T-helper 2 cell (primary cell): ENCODE measurements around the gene ANKRD30B.
"Not testable (repeated sequence)": the region's sequence is repeated elsewhere in the genome, so short reads cannot be mapped to it uniquely, and the experiment has no call there.

Source experiments
- DNase-seq, 5 experiments: peaks; one replicate each; pipeline versions ENCODE4 v3.0.0 to v3.0.0-alpha.2; 2012 to 2022

ANKRD30B gene

GRCh38 chr18:14858514-14858913 is 110.5 kb downstream of the ANKRD30B start:
- not testable (repeated sequence) for DNase-seq

- DNase-seq, result not testable (repeated sequence)
Observed at GRCh38 chr18:14859995-14860394, 112.0 kb downstream of the ANKRD30B start.

- not testable (repeated sequence) for DNase-seq
Observed at GRCh38 chr18:14866426-14866825, 118.5 kb downstream of the ANKRD30B start.

- DNase-seq, result not testable (repeated sequence)
Observed at GRCh38 chr18:14867988-14868387, 120.0 kb downstream of the ANKRD30B start.

GRCh38 chr18:14868825-14869224 is 120.9 kb downstream of the ANKRD30B start:
- DNase-seq, result not testable (repeated sequence)

GRCh38 chr18:14878826-14879225 is 130.9 kb downstream of the ANKRD30B start:
- not testable (repeated sequence) for DNase-seq

- no peak for DNase-seq
Observed at GRCh38 chr18:14900435-14900834, 152.5 kb downstream of the ANKRD30B start.
